HG02588 (cell line): ENCODE data around the gene CDH9.

Experiments
- ATAC-seq: cut with Tn5 transposase; IDR thresholded peaks from one replicate; pipeline ENCODE4 v1.9.1; 2021; ENCODE audit warnings: mild to moderate bottlenecking, moderate library complexity; ENCODE audit not compliant: unreplicated experiment

CDH9 gene

GRCh38 chr5:27038476-27038875 lies at the start of gene CDH9:
CDH9 (minus strand) TSS chr5:27038586; CDS start chr5:26988333, 50,253 bp downstream.
- ATAC-seq: no peak

GRCh38 chr5:27087747-27088146 lies 49.4 kb upstream of the CDH9 start:
- no peak for ATAC-seq

- ATAC-seq: no peak
Observed at GRCh38 chr5:27083449-27084415, 45.3 kb upstream of the CDH9 start.

- ATAC-seq: no peak
Observed at GRCh38 chr5:27080147-27080546, 41.8 kb upstream of the CDH9 start.

GRCh38 chr5:27062451-27062850 lies 24.1 kb upstream of the CDH9 start:
- no peak for ATAC-seq

GRCh38 chr5:27048510-27048909 lies 10.1 kb upstream of the CDH9 start:
- no peak for ATAC-seq

- no peak for ATAC-seq
Observed at GRCh38 chr5:27041372-27041771, 3.0 kb upstream of the CDH9 start.

- ATAC-seq: no peak
Observed at GRCh38 chr5:27034565-27034964, 3.8 kb downstream of the CDH9 start.

- ATAC-seq: no peak
Observed at GRCh38 chr5:27026801-27027200, 11.6 kb downstream of the CDH9 start.

- ATAC-seq: no peak
Observed at GRCh38 chr5:27026063-27026462, 12.3 kb downstream of the CDH9 start.

- no peak for ATAC-seq
Observed at GRCh38 chr5:27021471-27021870, 16.9 kb downstream of the CDH9 start.

GRCh38 chr5:27020973-27021372 lies 17.4 kb downstream of the CDH9 start:
- no peak for ATAC-seq

- no peak for ATAC-seq
Observed at GRCh38 chr5:27015758-27016157, 22.6 kb downstream of the CDH9 start.

- no peak for ATAC-seq
Observed at GRCh38 chr5:27011274-27011673, 27.1 kb downstream of the CDH9 start.

GRCh38 chr5:27010646-27011045 lies 27.7 kb downstream of the CDH9 start:
- no peak for ATAC-seq

- no peak for ATAC-seq
Observed at GRCh38 chr5:27009540-27009915, 28.9 kb downstream of the CDH9 start.

- ATAC-seq: no peak
Observed at GRCh38 chr5:27008604-27009539, 29.5 kb downstream of the CDH9 start.

- no peak for ATAC-seq
Observed at GRCh38 chr5:27007121-27007520, 31.3 kb downstream of the CDH9 start.

- ATAC-seq: no peak
Observed at GRCh38 chr5:26986985-26987384, 51.4 kb downstream of the CDH9 start.

- ATAC-seq: no peak
Observed at GRCh38 chr5:26981750-26982149, 56.6 kb downstream of the CDH9 start.

GRCh38 chr5:26959290-26959689 lies 79.1 kb downstream of the CDH9 start:
- no peak for ATAC-seq

GRCh38 chr5:26955161-26955560 lies 83.2 kb downstream of the CDH9 start:
- no peak for ATAC-seq
